Endothelial cell of umbilical vein (primary cell): ENCODE results near the gene EIF5A2.

Source experiments
- CTCF ChIP-seq, 2 donors: IDR thresholded peaks; 1 replicate in 1 of 2; 2 replicates in 1 of 2; pipeline ENCODE4 v1.5.1; 2011; ENCODE audit warnings: low read length in 2 of 2, mild to moderate bottlenecking in 2 of 2, moderate library complexity in 2 of 2, control low read depth in 1 of 2, inconsistent platforms in 1 of 2, low read depth in 1 of 2; ENCODE audit not compliant: insufficient read depth in 1 of 2; ENCODE audit errors: extremely low read depth in 1 of 2
- EZH2 ChIP-seq: IDR thresholded peaks from 2 replicates; pipeline ENCODE4 v1.6.1; 2012; ENCODE audit warnings: borderline replicate concordance, low read depth, mild to moderate bottlenecking, moderate library complexity, low read length, inconsistent platforms; ENCODE audit not compliant: severe bottlenecking
- JUN ChIP-seq: IDR thresholded peaks from 2 replicates; pipeline ENCODE4 v1.6.1; 2011; ENCODE audit warnings: borderline replicate concordance, low read depth; ENCODE audit not compliant: insufficient read length, insufficient read depth
- MAX ChIP-seq: IDR thresholded peaks from 2 replicates; pipeline ENCODE4 v1.6.1; 2011; ENCODE audit not compliant: insufficient read depth, insufficient read length
- MYC ChIP-seq: IDR thresholded peaks from one replicate; pipeline ENCODE4 v1.6.1; 2011; ENCODE audit warnings: mild to moderate bottlenecking, low read depth, low read length
- POLR2A ChIP-seq: IDR thresholded peaks from 2 replicates; pipeline ENCODE4 v1.6.1; 2012; ENCODE audit warnings: low read depth, mild to moderate bottlenecking, control low read depth, low read length
- POLR2AphosphoS5 ChIP-seq: IDR thresholded peaks from 2 replicates; pipeline ENCODE4 v1.6.1; 2012; ENCODE audit warnings: low read depth, mild to moderate bottlenecking, control low read depth, low read length, moderate library complexity; ENCODE audit not compliant: insufficient read depth

GRCh38 chr3:170942011-170942410 lies 33.6 kb upstream of the EIF5A2 start:
- no peak for TF ChIP-seq CTCF (IDR thresholded peaks at IDR 0.05; ENCODE audit: extremely low read depth in 1 of 2, insufficient read depth in 1 of 2, low read depth in 1 of 2, low read length in 2 of 2)
- TF ChIP-seq POLR2A = no peak
- no peak for TF ChIP-seq EZH2
- TF ChIP-seq POLR2AphosphoS5 = no peak
- no peak for TF ChIP-seq MAX
- TF ChIP-seq JUN = no peak
- TF ChIP-seq MYC = no peak
